Measurements from ENCODE around the gene KIAA0753. TPM values are rescaled to one million over a fixed set of nuclear protein-coding genes. Genes with fewer than 3 reads are reported as not detected.
"Not testable (repeated sequence)": the region's sequence is repeated elsewhere in the genome, so short reads cannot be mapped to it uniquely, and the experiment has no call there.

KIAA0753 gene
- total and polyA plus RNA-seq, 2 experiments from 2014 or later, result 6.9 to 20.5 TPM

DNA sequence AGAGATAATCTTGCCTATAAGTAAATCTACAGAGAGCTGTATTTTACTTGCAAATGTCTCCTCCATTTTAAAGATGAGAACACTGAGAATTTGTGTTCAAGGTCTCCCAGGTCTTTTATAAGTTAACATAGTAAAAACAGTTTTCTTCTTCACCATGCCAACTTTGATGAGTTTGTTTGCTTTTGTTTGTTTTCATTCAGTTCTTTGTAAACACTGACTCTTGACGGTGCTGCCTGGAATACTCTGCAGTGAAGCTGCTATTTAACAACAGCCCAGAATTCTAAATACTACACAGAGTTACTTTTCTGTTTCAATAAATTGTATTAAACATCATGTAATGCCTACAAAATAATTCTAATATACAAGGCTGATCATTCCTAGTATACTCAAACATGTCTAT is 42.8 kb downstream of the KIAA0753 start:
- Histone ChIP-seq H3K4me1 (ENCODE audit: insufficient read depth) (peaks cover under 1% of the 10 kb centered on the region; the same call in 1 of the 2 replicates), H4K20me1 (ENCODE audit: insufficient read depth) (no peaks in the 10 kb centered on the region), H2AFZ (no peak overlapping the region), H3K4me3 (no peak overlapping the region), H3K36me3 (ENCODE audit: low read depth) (peaks cover 69% of the 10 kb centered on the region), H3K9me3 (ENCODE audit: low read depth) (no peaks in the 10 kb centered on the region), H3K4me2 (ENCODE audit: unreplicated experiment) (no peak overlapping the region), H3F3A (ENCODE audit: insufficient read depth) (peaks cover 11% of the 10 kb centered on the region), H3K9ac (no peak overlapping the region), H3K27me3 (replicated peaks; ENCODE audit: insufficient read depth) (no peaks in the 10 kb centered on the region), H3K79me2 (ENCODE audit: insufficient read depth) (peaks cover 23% of the 10 kb centered on the region; the same call in 1 of the 2 replicates), H3K9me2 (ENCODE audit: insufficient read depth) (no peaks in the 10 kb centered on the region), H3K27ac (no peak overlapping the region)
- in situ Hi-C loops (cut with MboI), result no loop called here
- no peak for DNase-seq
- TF ChIP-seq EZH2 (IDR thresholded peaks at IDR 0.05; ENCODE audit: insufficient read depth, poor library complexity, severe bottlenecking) (no peak), EZH2phosphoT487 (IDR thresholded peaks at IDR 0.05; ENCODE audit: insufficient read depth, low read depth) (no peak)
- WGBS, 2 experiments (ENCODE audit: low coverage in 1 of 2, low lambda C conversion rate in 2 of 2, missing lambda C conversion rate in 2 of 2), result 97% methylated on average over 1 of the region's 1 CpG

DNA sequence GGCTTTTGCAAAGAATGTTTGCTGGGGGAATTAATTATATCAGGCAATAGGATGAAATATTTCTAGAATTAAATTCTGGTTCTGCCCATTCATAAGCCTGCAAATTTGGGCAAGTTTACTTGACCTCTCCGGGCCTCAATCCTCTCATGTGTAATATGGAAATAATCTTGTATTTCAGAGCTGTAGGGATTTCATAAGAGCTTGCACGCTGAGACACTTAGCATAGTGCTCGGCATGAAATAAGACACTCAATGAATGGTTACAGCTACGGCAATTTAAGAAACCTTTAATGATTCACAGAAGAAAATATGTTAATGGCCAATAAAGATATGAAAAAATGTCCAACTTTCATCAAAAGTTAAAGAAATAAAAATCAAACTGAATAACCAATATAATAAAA is 43.6 kb downstream of the KIAA0753 start:
- Histone ChIP-seq H3F3A (ENCODE audit: insufficient read depth) (peaks cover 19% of the 10 kb centered on the region), H3K4me1 (ENCODE audit: insufficient read depth) (peaks cover 9% of the 10 kb centered on the region), H3K4me2 (ENCODE audit: unreplicated experiment) (no peak overlapping the region), H3K27me3 (replicated peaks; ENCODE audit: insufficient read depth) (no peaks in the 10 kb centered on the region), H3K9me2 (ENCODE audit: insufficient read depth) (no peaks in the 10 kb centered on the region), H3K4me3 (no peak overlapping the region), H3K9ac (no peak overlapping the region), H2AFZ (no peak overlapping the region), H3K79me2 (ENCODE audit: insufficient read depth) (peaks cover 22% of the 10 kb centered on the region; the same call in 1 of the 2 replicates), H3K36me3 (ENCODE audit: low read depth) (peaks cover 62% of the 10 kb centered on the region), H3K27ac (no peak overlapping the region), H3K9me3 (ENCODE audit: low read depth) (no peaks in the 10 kb centered on the region), H4K20me1 (ENCODE audit: insufficient read depth) (no peaks in the 10 kb centered on the region)
- in situ Hi-C loops (cut with MboI), result no loop called here
- TF ChIP-seq EZH2phosphoT487 (IDR thresholded peaks at IDR 0.05; ENCODE audit: insufficient read depth, low read depth) (no peak), EZH2 (IDR thresholded peaks at IDR 0.05; ENCODE audit: insufficient read depth, poor library complexity, severe bottlenecking) (no peak)
- peak; percentile 44 for DNase-seq
- WGBS, 2 experiments (ENCODE audit: low coverage in 1 of 2, low lambda C conversion rate in 2 of 2, missing lambda C conversion rate in 2 of 2), result 76 to 80% methylated on average over 4 of the region's 4 CpGs

DNA sequence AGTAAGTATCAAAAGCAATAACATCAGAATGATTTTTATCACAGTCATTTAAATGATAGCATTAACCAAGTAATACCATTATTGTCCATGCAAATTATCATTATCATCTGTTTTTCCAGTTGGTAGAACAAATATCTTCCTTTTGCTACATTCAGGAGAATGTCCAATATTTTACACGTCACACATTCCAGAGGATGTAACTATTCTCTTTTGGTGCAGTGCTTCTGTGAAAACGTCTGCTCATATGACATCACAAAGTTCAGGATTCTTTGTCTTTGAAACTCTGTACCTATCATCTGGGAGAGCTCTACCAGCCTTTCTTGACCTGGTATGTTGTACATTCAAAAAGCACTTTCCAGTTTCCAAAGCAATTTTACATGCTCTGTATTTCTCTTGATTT is 44.0 kb downstream of the KIAA0753 start:
- no peaks in the 10 kb centered on the region for H3K9me2 ChIP-seq (ENCODE audit: insufficient read depth)
- peaks cover 61% of the 10 kb centered on the region for H3K36me3 ChIP-seq (ENCODE audit: low read depth)
- peaks cover 17% of the 10 kb centered on the region; the same call in 1 of the 2 replicates for H3K79me2 ChIP-seq (ENCODE audit: insufficient read depth)
- peaks cover 12% of the 10 kb centered on the region for H3K4me1 ChIP-seq (ENCODE audit: insufficient read depth)
- no peak overlapping the region for H3K4me3 ChIP-seq
- no peak for DNase-seq
- H3K9ac ChIP-seq, result no peak overlapping the region
- H3K9me3 ChIP-seq (ENCODE audit: low read depth), result no peaks in the 10 kb centered on the region
- 38 to 41% methylated on average over 2 of the region's 2 CpGs for WGBS, 2 experiments (ENCODE audit: low coverage in 1 of 2, low lambda C conversion rate in 2 of 2, missing lambda C conversion rate in 2 of 2)
- no peak overlapping the region for H3K27ac ChIP-seq
- peaks cover 22% of the 10 kb centered on the region for H3F3A ChIP-seq (ENCODE audit: insufficient read depth)
- in situ Hi-C loops (cut with MboI), result no loop called here
- H4K20me1 ChIP-seq (ENCODE audit: insufficient read depth), result no peaks in the 10 kb centered on the region
- H3K27me3 ChIP-seq (replicated peaks; ENCODE audit: insufficient read depth), result no peaks in the 10 kb centered on the region
- TF ChIP-seq EZH2phosphoT487 (IDR thresholded peaks at IDR 0.05; ENCODE audit: insufficient read depth, low read depth) (no peak), EZH2 (IDR thresholded peaks at IDR 0.05; ENCODE audit: insufficient read depth, poor library complexity, severe bottlenecking) (no peak)
- no peak overlapping the region for H2AFZ ChIP-seq
- no peak overlapping the region for H3K4me2 ChIP-seq (ENCODE audit: unreplicated experiment)

DNA sequence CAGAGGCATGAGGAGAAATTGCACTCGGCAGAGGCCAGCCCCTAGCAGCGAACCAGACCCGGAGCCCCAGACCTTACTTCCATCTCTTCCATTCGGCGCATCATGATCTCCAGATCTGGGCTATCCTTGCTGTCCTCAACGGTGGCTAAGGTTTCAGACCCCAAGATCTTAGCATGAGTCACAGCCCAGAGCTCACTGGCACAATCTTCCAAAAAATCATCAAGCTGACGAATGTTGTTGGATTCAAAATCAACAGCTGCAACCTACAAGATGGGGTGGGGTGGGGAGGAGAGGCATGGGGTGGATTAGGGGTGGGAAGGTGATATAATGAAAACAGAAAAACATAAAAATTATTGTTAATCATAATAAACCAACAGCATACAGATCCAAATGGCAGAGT is 44.4 kb downstream of the KIAA0753 start:
- Histone ChIP-seq H3F3A (ENCODE audit: insufficient read depth) (peaks cover 26% of the 10 kb centered on the region), H3K9me3 (ENCODE audit: low read depth) (no peaks in the 10 kb centered on the region), H3K36me3 (ENCODE audit: low read depth) (peaks cover 61% of the 10 kb centered on the region), H3K79me2 (ENCODE audit: insufficient read depth) (peaks cover 13% of the 10 kb centered on the region; the same call in 1 of the 2 replicates), H4K20me1 (ENCODE audit: insufficient read depth) (no peaks in the 10 kb centered on the region), H3K9ac (no peak overlapping the region), H3K27me3 (replicated peaks; ENCODE audit: insufficient read depth) (no peaks in the 10 kb centered on the region), H3K4me1 (ENCODE audit: insufficient read depth) (peaks cover 15% of the 10 kb centered on the region), H3K27ac (no peak overlapping the region), H3K9me2 (ENCODE audit: insufficient read depth) (no peaks in the 10 kb centered on the region), H3K4me3 (no peak overlapping the region), H2AFZ (no peak overlapping the region), H3K4me2 (ENCODE audit: unreplicated experiment) (no peak overlapping the region)
- no peak for DNase-seq
- TF ChIP-seq EZH2 (IDR thresholded peaks at IDR 0.05; ENCODE audit: insufficient read depth, poor library complexity, severe bottlenecking) (no peak), EZH2phosphoT487 (IDR thresholded peaks at IDR 0.05; ENCODE audit: insufficient read depth, low read depth) (no peak)
- in situ Hi-C loops (cut with MboI), result no loop called here
- WGBS, 2 experiments (ENCODE audit: low coverage in 1 of 2, low lambda C conversion rate in 2 of 2, missing lambda C conversion rate in 2 of 2), result 90 to 94% methylated on average over 7 of the region's 7 CpGs

DNA sequence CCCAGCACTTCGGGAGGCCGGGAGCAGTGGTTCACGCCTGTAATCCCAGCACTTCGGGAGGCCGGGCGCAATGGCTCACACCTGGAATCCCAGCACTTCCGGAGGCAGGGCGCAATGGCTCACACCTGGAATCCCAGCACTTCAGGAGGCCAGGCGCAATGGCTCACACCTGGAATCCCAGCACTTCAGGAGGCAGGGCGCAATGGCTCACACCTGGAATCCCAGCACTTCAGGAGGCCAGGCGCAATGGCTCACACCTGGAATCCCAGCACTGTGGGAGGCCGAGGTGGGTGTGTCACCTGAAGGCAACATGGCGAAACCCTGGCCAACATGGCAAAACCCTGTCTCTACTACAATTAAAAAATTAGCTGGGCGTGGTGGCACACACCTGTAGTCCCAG is 47.1 kb downstream of the KIAA0753 start:
- WGBS, 2 experiments (ENCODE audit: low coverage in 1 of 2, low lambda C conversion rate in 2 of 2, missing lambda C conversion rate in 2 of 2), result 98 to 99% methylated on average over 13 to 14 of the region's 14 CpGs
- H3K9me3 ChIP-seq (ENCODE audit: low read depth); H3K27me3 ChIP-seq (replicated peaks; ENCODE audit: insufficient read depth); H3K27ac ChIP-seq; H3K9ac ChIP-seq; H3K4me2 ChIP-seq (ENCODE audit: unreplicated experiment); H3K79me2 ChIP-seq (ENCODE audit: insufficient read depth); H3K9me2 ChIP-seq (ENCODE audit: insufficient read depth); H4K20me1 ChIP-seq (ENCODE audit: insufficient read depth); H2AFZ ChIP-seq; in situ Hi-C loops (cut with MboI); DNase-seq; H3K4me3 ChIP-seq: not testable (repeated sequence)
- peaks cover 45% of the 10 kb centered on the region for H3F3A ChIP-seq (ENCODE audit: insufficient read depth)
- peaks cover 37% of the 10 kb centered on the region for H3K36me3 ChIP-seq (ENCODE audit: low read depth)
- peaks cover 41% of the 10 kb centered on the region for H3K4me1 ChIP-seq (ENCODE audit: insufficient read depth)
